GM19023 (cell line): ENCODE measurements around the gene VGLL4.

ENCODE experiments used
- ATAC-seq: cut with Tn5 transposase; IDR thresholded peaks from one replicate; pipeline ENCODE4 v1.9.1; 2021; ENCODE audit warnings: mild to moderate bottlenecking, moderate library complexity; ENCODE audit not compliant: unreplicated experiment

VGLL4 gene

DNA sequence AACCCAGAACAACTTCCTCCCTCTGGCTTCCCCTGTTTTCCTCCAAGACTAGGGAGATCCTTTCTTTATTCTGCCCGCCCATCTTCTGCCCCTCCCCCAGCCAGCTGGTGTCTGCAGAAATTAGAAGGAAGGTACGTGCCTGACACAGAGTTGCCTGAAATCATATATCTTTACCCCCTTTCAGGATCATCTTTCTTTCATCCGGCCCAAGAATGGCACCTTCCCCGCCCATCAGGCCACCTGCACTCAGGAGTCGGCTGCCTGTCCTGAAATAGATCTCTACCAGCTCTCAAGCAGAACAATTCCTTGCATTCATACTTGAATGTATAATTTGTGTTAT lies 133.7 kb downstream of the VGLL4 start:
- ATAC-seq = no peak

- no peak for ATAC-seq
These were observed 134.3 kb downstream of the VGLL4 start for GRCh38 chr3:11509173-11510000.

DNA sequence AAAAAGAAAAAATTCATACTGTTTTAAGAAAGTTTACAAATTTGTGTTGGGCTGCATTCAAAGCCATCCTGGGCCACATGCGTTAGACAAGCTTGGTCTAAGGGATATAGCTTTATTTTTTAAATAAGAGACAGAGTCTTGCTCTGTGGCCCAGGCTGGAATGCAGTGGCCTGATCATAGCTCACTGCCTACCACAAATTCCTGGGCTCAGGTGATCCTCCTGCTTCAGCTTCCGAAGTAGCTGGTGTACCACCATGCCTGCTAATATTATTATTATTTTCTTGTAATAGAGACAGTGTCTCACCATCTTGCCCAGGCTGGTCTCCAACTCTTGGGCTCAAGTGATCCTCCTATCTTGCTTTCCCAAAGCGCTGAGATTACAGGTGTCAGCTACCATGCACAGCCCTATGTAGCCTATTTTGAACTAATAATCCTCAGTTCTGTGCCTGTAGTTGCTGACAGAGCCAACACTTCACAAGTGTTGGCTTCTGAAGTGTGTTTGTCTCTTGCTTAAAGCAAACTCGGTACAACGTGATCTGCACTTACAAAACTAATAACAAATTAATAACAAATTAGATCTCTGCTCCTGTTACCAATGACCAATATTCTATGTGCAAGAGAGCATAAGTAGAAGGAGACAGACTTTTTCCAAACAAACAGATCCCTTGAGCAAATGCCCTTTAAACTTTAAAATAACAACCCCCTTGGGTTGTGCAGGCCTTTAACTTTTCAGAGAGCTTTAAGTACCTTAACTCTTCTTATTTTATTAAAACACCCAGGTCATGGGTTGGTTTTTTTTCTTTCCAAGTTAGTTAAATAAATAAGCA lies 135.2 kb downstream of the VGLL4 start:
- ATAC-seq = no peak

- ATAC-seq = no peak
These were observed 136.0 kb downstream of the VGLL4 start for GRCh38 chr3:11507719-11508118.
